ENCODE results near the gene GLI3.
A peak's percentile ranks its signal among the peaks of the same experiment; 100 is the strongest.

Gene GLI3

DNA sequence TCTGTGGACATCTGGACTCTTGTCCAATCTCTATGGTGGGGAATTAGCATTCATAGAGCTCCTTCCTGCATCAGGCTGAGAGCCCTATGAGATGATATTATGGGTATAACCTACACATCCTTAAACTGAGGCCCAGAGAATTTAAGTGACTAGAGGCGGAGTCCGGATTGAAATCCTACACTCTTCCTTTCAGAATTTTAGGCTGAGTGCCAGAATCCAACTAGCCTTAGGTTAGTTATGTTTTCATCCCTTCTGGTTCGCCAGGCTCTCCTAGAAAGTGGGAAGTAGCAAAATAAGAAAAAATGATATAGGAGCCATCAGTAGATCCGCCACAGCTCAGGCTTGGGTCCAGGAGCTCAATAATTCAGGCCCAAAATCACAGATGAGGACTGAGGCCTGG, 212.5 kb downstream of the GLI3 start:
- DNase-seq (ENCODE audit: low read depth) = no peak
- no peak overlapping the region for H3K4me3 ChIP-seq (ENCODE audit: low read length)
- TF ChIP-seq, protein P1, sequence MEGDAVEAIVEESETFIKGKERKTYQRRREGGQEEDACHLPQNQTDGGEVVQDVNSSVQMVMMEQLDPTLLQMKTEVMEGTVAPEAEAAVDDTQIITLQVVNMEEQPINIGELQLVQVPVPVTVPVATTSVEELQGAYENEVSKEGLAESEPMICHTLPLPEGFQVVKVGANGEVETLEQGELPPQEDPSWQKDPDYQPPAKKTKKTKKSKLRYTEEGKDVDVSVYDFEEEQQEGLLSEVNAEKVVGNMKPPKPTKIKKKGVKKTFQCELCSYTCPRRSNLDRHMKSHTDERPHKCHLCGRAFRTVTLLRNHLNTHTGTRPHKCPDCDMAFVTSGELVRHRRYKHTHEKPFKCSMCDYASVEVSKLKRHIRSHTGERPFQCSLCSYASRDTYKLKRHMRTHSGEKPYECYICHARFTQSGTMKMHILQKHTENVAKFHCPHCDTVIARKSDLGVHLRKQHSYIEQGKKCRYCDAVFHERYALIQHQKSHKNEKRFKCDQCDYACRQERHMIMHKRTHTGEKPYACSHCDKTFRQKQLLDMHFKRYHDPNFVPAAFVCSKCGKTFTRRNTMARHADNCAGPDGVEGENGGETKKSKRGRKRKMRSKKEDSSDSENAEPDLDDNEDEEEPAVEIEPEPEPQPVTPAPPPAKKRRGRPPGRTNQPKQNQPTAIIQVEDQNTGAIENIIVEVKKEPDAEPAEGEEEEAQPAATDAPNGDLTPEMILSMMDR (conservative IDR thresholded peaks at IDR 0.05; ENCODE audit: low read length) = no peak

DNA sequence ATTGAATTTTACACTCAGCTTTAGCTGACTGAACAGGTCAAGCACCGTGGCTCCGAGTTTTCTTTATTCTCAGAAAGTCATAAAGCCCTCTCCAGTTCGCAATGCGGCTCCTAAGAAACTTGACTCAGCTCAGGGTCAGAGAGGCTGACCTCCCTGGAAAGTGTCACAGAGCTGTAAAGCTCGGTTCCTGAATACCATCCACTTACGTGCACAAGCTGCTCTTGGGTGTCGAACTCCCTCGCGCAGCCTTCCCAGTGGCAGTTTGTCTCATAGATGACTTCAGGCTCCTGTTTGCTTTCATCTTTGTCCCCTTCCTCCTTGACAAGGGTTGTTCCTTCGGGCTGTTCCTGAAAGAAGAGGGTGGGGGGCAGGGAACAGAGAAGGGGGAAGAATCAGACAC, 213.7 kb downstream of the GLI3 start:
- no peak overlapping the region for H3K4me3 ChIP-seq (ENCODE audit: low read length)
- no peak for DNase-seq (ENCODE audit: low read depth)
- TF ChIP-seq, protein P1 (conservative IDR thresholded peaks at IDR 0.05; ENCODE audit: low read length) = no peak

DNA sequence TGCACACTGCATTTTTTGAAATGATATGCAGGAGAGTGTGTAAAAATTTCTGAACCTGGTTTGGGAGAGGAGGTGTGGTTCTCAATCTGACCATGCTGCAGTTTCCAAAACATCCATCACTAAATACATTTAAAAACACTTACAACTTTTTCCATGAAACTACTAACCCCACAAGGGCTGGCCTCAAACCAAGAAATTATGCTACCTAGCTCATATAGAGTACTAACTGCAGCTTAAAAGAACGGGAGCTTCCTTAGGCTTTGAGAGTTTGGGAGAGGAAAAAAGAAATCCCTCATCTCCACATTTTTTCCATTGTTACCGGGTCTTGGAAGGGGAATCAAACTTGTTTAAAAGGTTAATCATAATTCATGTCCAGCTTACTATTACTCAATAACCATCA, 214.2 kb downstream of the GLI3 start:
- DNase-seq (ENCODE audit: low read depth) = no peak
- H3K4me3 ChIP-seq (ENCODE audit: low read length) = no peak overlapping the region
- TF ChIP-seq, protein P1 (conservative IDR thresholded peaks at IDR 0.05; ENCODE audit: low read length) = no peak

DNA sequence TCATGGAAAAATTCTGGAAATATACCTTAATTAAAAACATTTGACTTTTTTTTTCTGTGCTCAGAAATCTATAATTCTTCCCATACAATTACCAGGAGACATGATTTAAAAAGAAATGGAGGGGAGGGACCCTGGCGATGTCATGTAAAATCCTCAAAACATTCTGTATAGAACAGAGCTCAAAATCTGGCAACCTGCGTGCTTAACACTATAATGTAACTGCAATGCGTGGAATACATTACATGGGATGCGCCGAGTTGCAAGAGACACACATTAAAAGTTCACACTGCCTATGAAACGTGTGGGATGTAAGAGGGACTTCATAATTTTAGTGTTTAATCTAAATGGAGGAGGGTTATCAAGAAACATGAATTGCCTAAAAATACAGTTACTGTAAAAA, 215.0 kb downstream of the GLI3 start:
- TF ChIP-seq, protein P1 (conservative IDR thresholded peaks at IDR 0.05; ENCODE audit: low read length) = no peak
- H3K4me3 ChIP-seq (ENCODE audit: low read length) = no peak overlapping the region
- DNase-seq (ENCODE audit: low read depth) = no peak

DNA sequence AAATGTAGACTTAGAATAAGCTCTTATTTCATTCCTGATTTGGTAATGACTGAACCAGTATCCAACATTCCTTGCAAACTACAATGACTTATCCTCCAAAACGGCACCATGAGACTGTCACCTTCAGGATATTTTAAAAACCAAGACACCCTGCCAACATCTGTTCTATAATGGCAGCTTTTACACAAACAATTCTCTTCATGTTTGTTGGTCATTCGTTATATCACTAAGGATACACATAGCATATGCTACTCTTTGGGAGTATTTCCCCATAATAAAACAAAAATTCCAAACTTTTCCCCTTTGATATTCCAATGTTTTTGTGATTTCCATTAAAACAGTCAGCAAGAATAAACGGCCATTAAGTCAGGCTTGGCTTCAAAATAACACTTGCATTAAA, 215.4 kb downstream of the GLI3 start:
- DNase-seq (ENCODE audit: low read depth) = peak; percentile 5
- no peak overlapping the region for H3K4me3 ChIP-seq (ENCODE audit: low read length)

DNA sequence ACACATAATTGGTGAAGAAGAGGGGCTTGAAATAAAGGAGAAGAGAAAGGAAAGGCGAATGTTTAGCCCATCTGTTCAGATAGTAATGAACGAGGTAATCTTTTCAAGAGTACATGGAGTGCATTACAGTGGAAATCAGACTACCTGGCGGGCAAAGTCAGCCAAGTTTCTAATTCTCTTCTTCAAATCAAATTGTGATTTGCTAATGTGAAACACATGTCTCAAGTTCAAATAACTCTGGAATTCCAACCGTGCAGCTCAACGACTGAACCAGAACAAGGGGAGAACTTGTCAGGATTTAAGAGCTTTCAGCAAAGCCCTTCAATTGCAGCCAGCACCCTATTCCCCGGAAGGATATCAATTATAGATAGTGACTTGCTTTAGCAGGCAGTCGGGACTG, 216.9 kb downstream of the GLI3 start:
- no peak overlapping the region for H3K4me3 ChIP-seq (ENCODE audit: low read length)
- TF ChIP-seq, protein P1 (conservative IDR thresholded peaks at IDR 0.05; ENCODE audit: low read length) = no peak
- DNase-seq (ENCODE audit: low read depth) = peak; percentile 25

More for the DNA sequence above, 215.4 kb downstream of the GLI3 start:
- TF ChIP-seq, protein P1 (conservative IDR thresholded peaks at IDR 0.05; ENCODE audit: low read length) = no peak

DNA sequence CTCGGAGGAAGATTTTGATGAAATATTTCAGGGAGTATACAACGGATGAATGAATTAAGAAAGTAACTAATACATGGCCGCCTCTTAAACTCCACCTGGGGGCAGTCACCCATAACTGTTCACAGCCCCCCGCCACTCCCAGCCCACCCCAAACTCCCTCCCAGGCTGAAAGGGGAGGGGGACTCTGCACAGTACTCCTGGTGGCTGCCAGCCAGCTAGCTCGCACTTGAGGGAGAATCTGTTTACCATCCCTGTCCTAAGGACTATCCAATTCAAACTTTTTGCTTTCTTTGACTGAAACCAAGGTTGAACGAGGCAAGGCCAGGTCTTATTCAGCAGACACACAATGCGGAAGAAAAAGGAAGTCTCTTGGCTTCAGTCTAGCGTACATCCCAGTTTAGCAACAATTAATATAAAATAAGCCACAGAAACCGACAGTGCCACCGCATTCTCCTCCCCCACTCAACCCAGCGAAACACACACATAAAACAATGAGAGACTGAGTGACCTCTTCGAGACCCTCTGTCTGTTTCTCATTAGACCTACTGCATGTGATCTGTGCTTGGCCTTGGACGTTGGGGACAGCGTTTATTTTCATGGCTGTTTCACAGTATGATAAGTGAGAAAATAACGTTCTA, 219.5 kb downstream of the GLI3 start:
- no peak for DNase-seq (ENCODE audit: low read depth)
- TF ChIP-seq, protein P1 (conservative IDR thresholded peaks at IDR 0.05; ENCODE audit: low read length) = no peak
- H3K4me3 ChIP-seq (ENCODE audit: low read length) = no peak overlapping the region
